Right lobe of liver (tissue), 4 donors: ENCODE measurements around the gene NMNAT2.

ENCODE experiments used
- CTCF ChIP-seq, 4 donors: fragments of 200-600 bp in 3 of 4; fragments of 450-650 bp in 1 of 4; IDR thresholded peaks; one replicate each; pipeline versions ENCODE4 v1.5.1 to v1.8.0; 2016 to 2022; ENCODE audit warnings: antibody characterized with exemption in 4 of 4, mild to moderate bottlenecking in 2 of 4
- POLR2A ChIP-seq: fragments of 450-650 bp; IDR thresholded peaks from one replicate; pipeline ENCODE4 v1.6.1; 2017; ENCODE audit warnings: antibody characterized with exemption, mild to moderate bottlenecking
- donor health status: DM: no; HTN: no; CAD: no.
- donor health status: DM: no; HTN: no; CAD: no.
- donor health status: DM: no; HTN: yes; CAD: no.

- TF ChIP-seq CTCF (IDR thresholded peaks at IDR 0.05) (no peak), POLR2A (no peak)
Measured at GRCh38 chr1:183300828-183301227, 117.4 kb downstream of the NMNAT2 start.
